ENCODE results near the gene ARHGEF6.

GRCh38 chrX:136745215-136746173 lies 35.2 kb downstream of the ARHGEF6 start:
- TF ChIP-seq REST (IDR thresholded peaks at IDR 0.05; ENCODE audit: borderline replicate concordance): no peak
- TF ChIP-seq, protein P1, sequence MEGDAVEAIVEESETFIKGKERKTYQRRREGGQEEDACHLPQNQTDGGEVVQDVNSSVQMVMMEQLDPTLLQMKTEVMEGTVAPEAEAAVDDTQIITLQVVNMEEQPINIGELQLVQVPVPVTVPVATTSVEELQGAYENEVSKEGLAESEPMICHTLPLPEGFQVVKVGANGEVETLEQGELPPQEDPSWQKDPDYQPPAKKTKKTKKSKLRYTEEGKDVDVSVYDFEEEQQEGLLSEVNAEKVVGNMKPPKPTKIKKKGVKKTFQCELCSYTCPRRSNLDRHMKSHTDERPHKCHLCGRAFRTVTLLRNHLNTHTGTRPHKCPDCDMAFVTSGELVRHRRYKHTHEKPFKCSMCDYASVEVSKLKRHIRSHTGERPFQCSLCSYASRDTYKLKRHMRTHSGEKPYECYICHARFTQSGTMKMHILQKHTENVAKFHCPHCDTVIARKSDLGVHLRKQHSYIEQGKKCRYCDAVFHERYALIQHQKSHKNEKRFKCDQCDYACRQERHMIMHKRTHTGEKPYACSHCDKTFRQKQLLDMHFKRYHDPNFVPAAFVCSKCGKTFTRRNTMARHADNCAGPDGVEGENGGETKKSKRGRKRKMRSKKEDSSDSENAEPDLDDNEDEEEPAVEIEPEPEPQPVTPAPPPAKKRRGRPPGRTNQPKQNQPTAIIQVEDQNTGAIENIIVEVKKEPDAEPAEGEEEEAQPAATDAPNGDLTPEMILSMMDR (IDR thresholded peaks at IDR 0.05; ENCODE audit: poor library complexity, severe bottlenecking): no peak
- no peak for TF ChIP-seq EP300 (conservative IDR thresholded peaks at IDR 0.05; ENCODE audit: poor library complexity, severe bottlenecking)
- TF ChIP-seq SMC3 (conservative IDR thresholded peaks at IDR 0.05; ENCODE audit: poor library complexity): no peak
- no peak for TF ChIP-seq RAD21 (conservative IDR thresholded peaks at IDR 0.05)
- no peak for TF ChIP-seq MXI1 (conservative IDR thresholded peaks at IDR 0.05; ENCODE audit: poor library complexity, severe bottlenecking)
- no peak for TF ChIP-seq POLR2AphosphoS5 (IDR thresholded peaks at IDR 0.05)
- TF ChIP-seq EZH2 (IDR thresholded peaks at IDR 0.05; ENCODE audit: borderline replicate concordance, insufficient read depth, low read length, poor library complexity, severe bottlenecking): no peak
- no peak for TF ChIP-seq TAF1 (IDR thresholded peaks at IDR 0.05; ENCODE audit: low read depth)
